Neural progenitor cell (in vitro differentiated cells): Measurements from ENCODE around the gene KRAS.

Experiments used
- CTCF ChIP-seq: fragments of 200-600 bp; sonication (generic); IDR thresholded peaks from 2 replicates; pipeline ENCODE4 v1.5.1; 2017; ENCODE audit warnings: antibody characterized with exemption, mild to moderate bottlenecking
- EZH2 ChIP-seq: fragments of 200-600 bp; sonication (generic); IDR thresholded peaks from 2 replicates; pipeline ENCODE4 v1.6.1; 2017; ENCODE audit warnings: antibody characterized with exemption, mild to moderate bottlenecking, moderate library complexity

GRCh38 chr12:25253371-25254068 is 2.8 kb upstream of the KRAS start:
- TF ChIP-seq EZH2 (no peak), CTCF (no peak)
